NCI-H524 treated with DMSO at 0.1 percent for 48 hours (cell line): ENCODE results near the gene ARHGAP25.

Experiments
- DNase-seq: peaks from one replicate; lab custom pipeline; 2025; lab: John Stamatoyannopoulos, UW

ARHGAP25 gene, protein sequence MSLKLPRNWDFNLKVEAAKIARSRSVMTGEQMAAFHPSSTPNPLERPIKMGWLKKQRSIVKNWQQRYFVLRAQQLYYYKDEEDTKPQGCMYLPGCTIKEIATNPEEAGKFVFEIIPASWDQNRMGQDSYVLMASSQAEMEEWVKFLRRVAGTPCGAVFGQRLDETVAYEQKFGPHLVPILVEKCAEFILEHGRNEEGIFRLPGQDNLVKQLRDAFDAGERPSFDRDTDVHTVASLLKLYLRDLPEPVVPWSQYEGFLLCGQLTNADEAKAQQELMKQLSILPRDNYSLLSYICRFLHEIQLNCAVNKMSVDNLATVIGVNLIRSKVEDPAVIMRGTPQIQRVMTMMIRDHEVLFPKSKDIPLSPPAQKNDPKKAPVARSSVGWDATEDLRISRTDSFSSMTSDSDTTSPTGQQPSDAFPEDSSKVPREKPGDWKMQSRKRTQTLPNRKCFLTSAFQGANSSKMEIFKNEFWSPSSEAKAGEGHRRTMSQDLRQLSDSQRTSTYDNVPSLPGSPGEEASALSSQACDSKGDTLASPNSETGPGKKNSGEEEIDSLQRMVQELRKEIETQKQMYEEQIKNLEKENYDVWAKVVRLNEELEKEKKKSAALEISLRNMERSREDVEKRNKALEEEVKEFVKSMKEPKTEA

GRCh38 chr2:68734688-68735525, at the start of gene ARHGAP25:
ARHGAP25 (plus strand) TSS chr2:68734811; CDS start chr2:68735200, 389 bp downstream.
- no peak for DNase-seq

GRCh38 chr2:68686178-68686577, 48.4 kb upstream of the ARHGAP25 start:
- DNase-seq: no peak

- DNase-seq: no peak
Observed at GRCh38 chr2:68687018-68687417, 47.6 kb upstream of the ARHGAP25 start.

- no peak for DNase-seq
Observed at GRCh38 chr2:68689553-68690537, 44.8 kb upstream of the ARHGAP25 start.

DNA sequence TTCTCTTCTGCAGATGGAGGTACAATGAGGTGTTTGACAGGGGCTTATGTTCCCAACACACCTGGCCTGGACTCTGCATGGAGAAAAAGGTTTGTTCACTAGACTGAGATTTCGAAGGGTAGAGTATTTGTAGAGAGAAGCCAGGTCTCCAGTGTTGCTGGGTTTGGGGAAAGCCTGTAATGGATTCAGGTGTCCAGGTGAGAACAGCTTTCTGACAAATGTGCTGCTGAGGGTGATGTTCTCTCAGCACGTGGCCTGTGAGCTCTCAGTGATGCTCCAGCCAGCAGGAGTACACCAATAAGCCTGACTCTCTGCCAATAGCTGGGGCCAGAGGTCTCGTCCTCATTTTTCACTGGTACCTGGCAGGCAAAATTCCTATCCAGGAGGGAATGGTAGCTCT, 43.8 kb upstream of the ARHGAP25 start:
- DNase-seq: no peak

GRCh38 chr2:68692511-68692910, 42.1 kb upstream of the ARHGAP25 start:
- no peak for DNase-seq

DNA sequence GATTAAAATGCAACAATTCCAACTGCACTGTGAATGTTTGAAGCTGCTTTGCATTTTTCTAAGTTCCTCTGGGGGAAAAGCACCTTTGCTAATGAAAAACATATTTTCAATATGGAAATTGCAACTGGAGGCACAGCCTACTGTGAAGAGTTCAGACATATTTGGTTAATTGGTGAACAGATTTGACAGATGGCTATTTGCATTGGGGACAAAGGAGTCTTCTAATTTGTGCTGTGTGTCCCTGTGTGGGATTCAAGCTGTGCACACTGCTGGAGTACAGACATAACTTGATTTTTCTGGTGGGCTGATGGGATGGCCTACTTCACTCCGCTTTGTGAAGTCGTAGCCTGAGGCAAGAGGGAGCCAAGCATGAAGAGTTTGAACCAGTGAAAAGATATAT, 40.7 kb upstream of the ARHGAP25 start:
- peak; percentile 31 for DNase-seq

DNA sequence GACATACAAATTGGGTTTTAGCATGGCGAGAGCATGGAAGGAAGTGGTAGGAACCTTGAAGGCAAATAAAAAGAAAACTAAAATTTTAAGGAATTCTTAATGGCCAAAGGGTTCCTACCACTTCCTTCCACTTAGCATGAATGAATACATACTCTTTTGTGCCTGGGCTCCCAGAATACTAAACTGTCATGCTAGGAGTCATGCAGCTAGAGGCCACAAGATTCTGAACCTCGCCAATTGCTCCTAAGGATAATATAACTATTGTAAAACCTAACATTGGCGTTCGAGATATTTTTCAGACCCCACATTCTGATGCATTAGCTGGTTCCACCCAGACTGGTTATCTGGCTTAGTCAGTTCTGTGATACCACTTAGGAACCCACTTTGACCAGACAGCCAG, 38.6 kb upstream of the ARHGAP25 start:
- DNase-seq: no peak

GRCh38 chr2:68696554-68696953, 38.1 kb upstream of the ARHGAP25 start:
- DNase-seq: no peak

DNA sequence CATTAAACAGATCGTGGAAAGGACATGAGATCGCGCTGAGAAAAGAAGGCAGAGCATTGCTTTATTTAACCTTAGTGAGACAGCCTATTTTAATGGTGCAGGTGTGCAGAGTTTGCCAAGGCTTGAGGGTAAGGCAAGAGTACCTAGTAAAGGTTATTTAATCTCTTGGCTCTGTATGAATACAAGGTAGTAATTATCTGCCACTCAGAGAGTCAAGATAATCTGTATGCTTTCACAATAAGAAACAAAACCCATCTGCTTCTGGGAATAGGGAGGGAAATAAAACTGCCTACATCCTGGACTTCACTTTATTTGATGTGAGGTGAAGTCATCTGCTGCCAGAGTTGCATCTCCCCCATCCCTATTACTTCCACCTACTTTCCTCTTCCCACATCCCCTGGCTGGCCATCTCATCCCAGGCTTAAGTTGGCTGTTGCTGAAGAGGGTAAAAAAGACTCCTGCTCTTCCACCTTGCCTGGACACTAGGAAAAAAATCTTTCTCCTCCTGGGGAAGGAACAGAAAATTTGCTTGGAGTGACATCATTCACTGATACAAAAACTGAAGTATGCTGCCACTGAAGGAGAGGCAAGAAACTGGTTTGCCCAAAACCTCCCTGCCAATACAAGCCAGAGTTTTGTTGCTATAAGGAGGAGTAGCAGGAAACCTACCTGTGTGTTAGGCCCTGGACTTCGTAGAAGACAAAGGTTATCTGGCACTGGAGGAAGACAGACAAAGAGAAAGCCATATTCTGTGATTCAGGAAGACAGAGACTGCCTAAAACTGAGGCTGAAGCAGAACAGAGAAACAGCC, 35.8 kb upstream of the ARHGAP25 start:
- no peak for DNase-seq

GRCh38 chr2:68700560-68700959, 34.1 kb upstream of the ARHGAP25 start:
- no peak for DNase-seq

DNA sequence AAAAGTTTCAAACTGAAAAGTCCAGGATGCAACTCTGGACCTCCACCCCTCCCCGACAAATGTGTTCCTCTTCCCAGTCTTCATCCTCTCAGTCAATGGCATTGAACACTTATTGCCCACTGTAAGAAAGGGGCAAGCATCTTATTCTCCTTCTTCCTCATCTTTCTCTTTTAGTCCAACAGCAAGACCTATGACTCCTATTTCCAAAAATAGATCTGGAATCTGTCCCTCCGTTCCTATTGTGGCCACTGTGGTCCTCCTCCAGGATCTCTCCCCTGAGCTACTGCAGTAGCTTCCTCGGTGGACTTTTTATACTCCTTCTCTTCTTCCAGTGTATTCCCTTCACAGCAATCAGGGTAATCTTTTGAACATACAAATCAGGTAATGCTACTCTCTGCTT, 28.0 kb upstream of the ARHGAP25 start:
- no peak for DNase-seq

DNA sequence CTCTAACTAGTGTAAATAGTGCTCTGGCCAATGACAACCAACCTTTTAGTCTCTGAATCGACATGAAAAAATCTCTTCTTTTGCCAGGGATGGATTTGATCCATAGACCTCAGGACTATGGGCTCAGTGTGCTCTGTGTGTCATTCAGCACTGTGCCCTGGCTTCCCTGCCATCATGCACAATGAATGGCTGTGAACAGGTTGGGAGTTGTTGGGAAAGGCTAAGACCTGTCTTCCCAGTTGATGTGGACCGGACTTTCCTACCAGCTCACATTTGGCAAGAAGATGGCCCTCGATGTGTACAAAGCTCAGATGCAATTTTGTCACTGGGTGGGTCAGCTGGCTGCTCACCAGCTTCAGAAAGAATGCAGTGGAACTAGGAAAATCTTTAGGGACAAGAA, 26.0 kb upstream of the ARHGAP25 start:
- DNase-seq: no peak

DNA sequence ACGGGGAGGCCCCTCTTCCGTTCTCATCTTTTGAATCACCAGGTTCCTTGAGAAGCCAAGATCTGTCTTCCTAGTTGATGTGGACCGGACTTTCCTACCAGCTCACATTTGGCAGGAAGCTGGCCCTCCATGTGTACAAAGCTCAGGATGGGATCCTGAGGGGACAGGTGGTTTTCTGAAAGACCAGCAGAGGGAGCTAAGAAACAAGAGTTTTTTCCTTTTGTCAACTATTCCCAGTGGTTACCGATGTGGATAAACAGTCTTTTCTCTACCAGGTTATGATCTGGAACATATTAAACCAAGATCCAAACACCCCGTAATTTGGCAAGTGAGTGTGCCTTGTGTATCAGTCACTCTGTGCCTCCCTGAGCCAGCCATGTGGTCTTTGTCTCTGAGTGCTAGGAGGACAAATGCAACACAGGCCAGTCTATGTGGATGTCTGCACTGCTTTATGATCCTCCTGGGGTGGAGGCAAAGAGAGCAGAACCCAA, 25.1 kb upstream of the ARHGAP25 start:
- DNase-seq: no peak

DNA sequence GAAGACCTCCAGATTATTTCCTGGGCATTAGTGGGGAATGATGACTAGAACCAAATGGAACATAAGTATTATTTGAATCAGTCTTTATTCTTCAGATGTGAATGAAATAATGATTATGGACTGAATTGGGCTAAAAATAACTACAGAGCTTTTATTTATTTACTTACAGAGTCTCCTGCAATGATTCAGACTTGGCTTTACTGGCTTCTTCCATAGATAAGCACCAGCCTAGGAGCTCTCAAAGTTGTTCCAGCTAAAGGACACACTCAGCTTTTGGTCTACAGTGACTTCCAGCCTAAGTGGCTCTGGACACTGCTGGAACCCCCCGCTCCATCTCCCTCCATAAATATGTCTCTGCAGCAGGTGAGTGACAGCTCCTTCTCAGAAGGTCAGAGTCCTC, 24.3 kb upstream of the ARHGAP25 start:
- no peak for DNase-seq

- DNase-seq: no peak
Observed at GRCh38 chr2:68710756-68711155, 23.9 kb upstream of the ARHGAP25 start.

- DNase-seq: no peak
Observed at GRCh38 chr2:68714866-68715265, 19.7 kb upstream of the ARHGAP25 start.

DNA sequence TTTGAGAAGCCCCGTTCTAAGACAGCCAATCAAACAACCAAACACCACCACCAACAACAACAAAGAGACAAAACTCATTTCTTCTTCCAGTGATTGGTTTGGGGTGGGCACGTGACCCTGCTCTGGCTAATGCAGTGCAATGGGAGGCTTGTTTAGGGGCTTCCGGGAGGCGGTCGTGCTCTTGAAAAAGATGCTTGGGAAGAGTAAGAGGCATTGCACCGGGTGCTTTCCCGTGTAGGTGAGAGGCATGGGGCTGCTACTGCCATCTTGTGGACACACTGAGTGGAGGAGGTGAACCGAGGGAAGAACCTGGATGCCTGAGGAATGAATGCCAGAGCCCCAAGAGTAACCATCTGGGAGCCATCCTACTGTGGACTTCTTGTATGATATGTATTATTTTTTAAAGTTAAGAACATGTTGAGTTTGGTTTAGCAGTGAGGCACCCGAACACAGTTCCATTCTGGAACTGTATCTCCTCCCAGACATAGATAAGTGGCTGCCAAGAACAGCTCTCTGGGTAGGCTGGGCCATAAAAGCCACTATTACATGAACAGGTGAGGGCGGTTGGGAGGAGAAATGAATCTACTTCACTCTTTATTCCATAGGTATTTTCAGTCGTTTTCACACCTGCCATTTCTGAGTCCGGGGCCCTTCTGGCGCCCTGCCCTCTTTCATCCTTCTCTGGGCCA, 19.1 kb upstream of the ARHGAP25 start:
- no peak for DNase-seq

DNA sequence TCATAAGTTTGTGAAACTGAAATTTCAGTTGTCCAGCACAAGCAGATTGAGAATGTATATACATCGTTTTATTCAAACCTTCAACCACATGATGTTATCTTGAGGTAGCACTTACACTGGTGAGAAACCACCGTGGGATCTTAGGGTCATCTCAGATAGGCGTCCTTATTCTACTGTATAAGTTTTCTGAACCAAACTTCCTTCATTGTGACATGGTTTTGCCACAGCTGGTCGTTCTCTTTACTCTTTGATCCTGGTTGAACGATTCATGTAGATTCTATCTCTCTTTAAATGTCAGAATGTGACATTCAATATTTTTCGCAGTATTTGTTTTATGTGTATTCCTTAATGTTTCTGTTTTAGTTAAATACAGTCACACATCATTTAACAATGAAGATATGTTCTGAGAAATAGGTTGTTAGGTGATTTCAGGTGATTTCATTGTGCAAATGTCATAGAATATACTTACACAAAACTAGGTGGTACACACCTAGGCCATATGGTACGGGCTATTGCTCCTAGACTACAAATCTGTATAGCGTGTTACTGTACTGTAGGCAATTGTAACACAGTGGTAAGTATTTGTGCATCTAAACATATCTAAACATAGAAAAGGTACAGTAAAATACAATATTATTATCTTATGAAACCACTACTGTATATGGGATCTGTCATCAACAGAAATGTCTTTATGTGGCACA, 17.9 kb upstream of the ARHGAP25 start:
- no peak for DNase-seq
